Measurements from ENCODE around the gene MAN2B1. TPM values are rescaled to one million over a fixed set of nuclear protein-coding genes. Genes with fewer than 3 reads are reported as not detected.

MAN2B1 gene
- total and polyA plus RNA-seq, 2 of the 8 experiments (the other 6 are each of a cell fraction or from before 2014, with no cell fraction given), result 55.3 to 76.3 TPM

DNA sequence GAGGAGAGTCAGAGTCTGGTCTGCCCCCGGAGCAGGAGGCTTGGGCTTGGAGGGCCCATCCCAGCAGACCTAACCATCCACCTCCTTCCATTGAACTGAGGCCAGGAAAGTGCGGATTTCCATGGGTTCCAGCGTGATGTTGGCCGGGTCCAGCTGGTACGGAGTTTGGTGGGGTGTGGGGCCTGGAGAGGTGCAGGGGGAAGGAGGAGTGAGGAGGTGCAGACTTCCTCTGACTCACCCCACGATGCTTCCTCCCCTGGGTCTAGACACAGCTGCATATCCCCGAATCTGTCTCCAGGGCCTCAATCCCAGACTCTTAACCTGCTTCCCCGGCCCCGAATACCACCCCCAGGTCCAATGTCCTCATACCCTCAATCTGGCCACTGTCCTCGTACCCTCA is 20.0 kb downstream of the MAN2B1 start:
- no peak for FAIRE-seq
- Histone ChIP-seq H2BK12ac (ENCODE audit: low read depth, low read length) (no peak overlapping the region), H3K4me2 (ENCODE audit: insufficient read depth in 1 of 2, low read depth in 2 of 2, low read length in 2 of 2) (no peak overlapping the region), H2BK15ac (ENCODE audit: low read length) (no peak overlapping the region), H3K79me2 (ENCODE audit: control insufficient read depth in 1 of 2, insufficient read depth in 2 of 2, low read length in 2 of 2) (no peaks in the 10 kb centered on the region), H3K27ac (ENCODE audit: low read depth, low read length) (no peak overlapping the region), H2AK5ac (ENCODE audit: low read depth, low read length) (no peak overlapping the region), H4K91ac (replicated peaks; ENCODE audit: insufficient read length, low read length) (no peak overlapping the region), H3K4me1 (replicated peaks in 1 of 4; ENCODE audit: control insufficient read depth in 3 of 4, insufficient read depth in 4 of 4, low read length in 3 of 4) (no peaks in the 10 kb centered on the region), H3K23ac (ENCODE audit: insufficient read length) (no peak overlapping the region), H2BK5ac (ENCODE audit: low read depth, low read length) (no peak overlapping the region), H4K8ac (ENCODE audit: extremely low read depth, insufficient read depth, low read length) (no peak overlapping the region), H3K23me2 (ENCODE audit: low read depth, low read length) (no peaks in the 10 kb centered on the region), H2AFZ (ENCODE audit: low read length) (no peak overlapping the region), H3K9ac (replicated peaks in 1 of 4; ENCODE audit: extremely low read depth in 1 of 4, low read depth in 3 of 4, low read length in 3 of 4) (no peak overlapping the region), H3K4me3 (ENCODE audit: extremely low read depth in 1 of 4, insufficient read depth in 2 of 4, low read depth in 3 of 4, low read length in 4 of 4) (no peak overlapping the region), H3K79me1 (ENCODE audit: low read depth, low read length) (no peaks in the 10 kb centered on the region), H3K27me3 (replicated peaks in 1 of 4; ENCODE audit: control insufficient read depth in 3 of 4, extremely low read depth in 1 of 4, insufficient read depth in 3 of 4, low read length in 3 of 4) (no peaks in the 10 kb centered on the region), H3K36me3 (ENCODE audit: control insufficient read depth in 2 of 4, insufficient read depth in 4 of 4, low read length in 3 of 4) (peaks cover 0 to 3% (median 0%) of the 10 kb centered on the region in 4 experiments; a peak in 1 of 8 replicates), H3K9me3 (ENCODE audit: insufficient read depth in 2 of 2, low read depth in 1 of 2, low read length in 1 of 2) (peaks cover 0 to 4% of the 10 kb centered on the region in 2 experiments; a peak in 1 of 4 replicates), H3K4ac (replicated peaks; ENCODE audit: insufficient read length, low read depth, low read length) (no peak overlapping the region), H2BK20ac (ENCODE audit: low read length) (no peak overlapping the region), H3K18ac (ENCODE audit: extremely low read depth, low read length) (no peak overlapping the region), H3K56ac (replicated peaks; ENCODE audit: insufficient read length, low read depth, low read length) (no peak overlapping the region), H3K14ac (ENCODE audit: insufficient read length) (no peak overlapping the region), H4K20me1 (replicated peaks in 1 of 2; ENCODE audit: control insufficient read depth in 1 of 2, insufficient read depth in 2 of 2, low read length in 2 of 2) (no peaks in the 10 kb centered on the region), H4K5ac (ENCODE audit: insufficient read length, low read depth, low read length) (no peak overlapping the region), H2BK120ac (replicated peaks; ENCODE audit: low read depth, low read length) (no peak overlapping the region)
- CTCF ChIA-PET (ENCODE audit: partially characterized antibody), result interaction anchor here (1.2 to 1.3 kb wide), 2 partner anchors 10 to 13 kb away, joined by 5 to 6 read pairs; no protein-coding TSS in a partner anchor
- 89% methylated on average over 10 of the region's 10 CpGs; no CpG with 5 or more reads in 1 of the 2 experiments for WGBS, 2 experiments (ENCODE audit: extremely low coverage in 1 of 2, insufficient coverage in 1 of 2, insufficient read length in 1 of 2, insufficient replicate concordance in 2 of 2, low coverage in 1 of 2, low lambda C conversion rate in 2 of 2, missing lambda C conversion rate in 1 of 2)
- POLR2A ChIA-PET (ENCODE audit: partially characterized antibody), result interaction anchor here (1.3 kb wide), 1 partner anchor 36 kb away, joined by 8 read pairs; the partner anchor contains the start of genes ZNF490 and ZNF791
- no peak for DNase-seq (ENCODE audit: low read depth in 1 of 2, low spot score in 2 of 2)
- TF ChIP-seq TAF1 (IDR thresholded peaks at IDR 0.05; ENCODE audit: low read depth, low read length) (no peak), BACH1 (IDR thresholded peaks at IDR 0.05; ENCODE audit: low read length) (no peak), SP1 (IDR thresholded peaks at IDR 0.05; ENCODE audit: low read depth, low read length) (no peak), EGR1 (IDR thresholded peaks at IDR 0.05; ENCODE audit: borderline replicate concordance, low read depth, low read length) (no peak), SP4 (IDR thresholded peaks at IDR 0.05; ENCODE audit: low read length) (no peak), POU5F1 (IDR thresholded peaks at IDR 0.05; ENCODE audit: low read depth, low read length) (no peak), JUN (IDR thresholded peaks at IDR 0.05; ENCODE audit: low read depth, low read length) (no peak), RBBP5 (IDR thresholded peaks at IDR 0.05; ENCODE audit: borderline replicate concordance, low read depth, low read length) (no peak), EZH2 (IDR thresholded peaks at IDR 0.05; ENCODE audit: low read depth, low read length, severe bottlenecking) (no peak)
- TF ChIP-seq, protein P1, sequence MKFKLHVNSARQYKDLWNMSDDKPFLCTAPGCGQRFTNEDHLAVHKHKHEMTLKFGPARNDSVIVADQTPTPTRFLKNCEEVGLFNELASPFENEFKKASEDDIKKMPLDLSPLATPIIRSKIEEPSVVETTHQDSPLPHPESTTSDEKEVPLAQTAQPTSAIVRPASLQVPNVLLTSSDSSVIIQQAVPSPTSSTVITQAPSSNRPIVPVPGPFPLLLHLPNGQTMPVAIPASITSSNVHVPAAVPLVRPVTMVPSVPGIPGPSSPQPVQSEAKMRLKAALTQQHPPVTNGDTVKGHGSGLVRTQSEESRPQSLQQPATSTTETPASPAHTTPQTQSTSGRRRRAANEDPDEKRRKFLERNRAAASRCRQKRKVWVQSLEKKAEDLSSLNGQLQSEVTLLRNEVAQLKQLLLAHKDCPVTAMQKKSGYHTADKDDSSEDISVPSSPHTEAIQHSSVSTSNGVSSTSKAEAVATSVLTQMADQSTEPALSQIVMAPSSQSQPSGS (IDR thresholded peaks at IDR 0.05; ENCODE audit: low read length), result no peak
- TF ChIP-seq, protein P2, sequence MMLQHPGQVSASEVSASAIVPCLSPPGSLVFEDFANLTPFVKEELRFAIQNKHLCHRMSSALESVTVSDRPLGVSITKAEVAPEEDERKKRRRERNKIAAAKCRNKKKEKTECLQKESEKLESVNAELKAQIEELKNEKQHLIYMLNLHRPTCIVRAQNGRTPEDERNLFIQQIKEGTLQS (IDR thresholded peaks at IDR 0.05; ENCODE audit: insufficient read depth, low read depth, low read length), result no peak
